ENCODE data around the gene HDHD3.

DNA sequence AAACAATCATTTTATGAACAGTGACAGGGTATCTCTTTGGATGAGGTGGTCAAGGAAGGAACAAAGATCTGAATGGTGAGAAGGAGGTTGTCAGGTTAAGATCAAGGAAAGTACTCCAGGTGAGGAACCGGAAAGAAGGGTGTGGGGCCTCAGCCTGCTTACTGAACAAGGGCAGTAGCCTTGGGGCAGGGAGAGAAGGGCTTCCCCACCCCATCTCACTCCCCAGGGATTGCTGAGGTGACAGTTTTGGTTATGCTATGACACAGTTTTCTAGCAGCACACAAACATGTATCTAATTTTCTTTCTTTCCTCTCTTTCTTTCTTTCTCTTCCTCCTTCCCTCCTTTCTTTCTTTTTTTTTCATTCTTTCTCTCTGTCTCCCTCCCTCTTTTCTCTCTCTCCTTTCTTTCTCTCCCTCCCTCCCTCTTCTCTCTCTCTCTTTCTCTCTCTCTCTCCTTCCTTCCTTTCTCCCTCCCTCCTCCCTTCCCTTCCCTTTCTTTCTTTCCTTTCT lies 4.1 kb upstream of the HDHD3 start:
- no peak for TF ChIP-seq CTCF (IDR thresholded peaks at IDR 0.05; ENCODE audit: insufficient read depth, low read depth, low read length)
- TF ChIP-seq EZH2 (IDR thresholded peaks at IDR 0.05; ENCODE audit: insufficient read depth, low read length), result no peak
